MM.1S (cell line): ENCODE data around the gene MYOF.

Experiments used
- CTCF ChIP-seq: fragments of 300-600 bp; sonication (generic); IDR thresholded peaks from 2 replicates; pipeline ENCODE4 v1.5.1; 2016; ENCODE audit warnings: antibody characterized with exemption, low read length, mixed read lengths
- EZH2 ChIP-seq: fragments of 300-600 bp; sonication (generic); optimal IDR thresholded peaks from 2 replicates; pipeline ENCODE3; 2017; ENCODE audit warnings: low read depth, mild to moderate bottlenecking, antibody characterized with exemption, low read length, mixed read lengths
- EZH2phosphoT487 ChIP-seq: fragments of 300-600 bp; sonication (generic); IDR thresholded peaks from 2 replicates; pipeline ENCODE4 v1.6.1; 2018; ENCODE audit warnings: antibody characterized with exemption, low read length

DNA sequence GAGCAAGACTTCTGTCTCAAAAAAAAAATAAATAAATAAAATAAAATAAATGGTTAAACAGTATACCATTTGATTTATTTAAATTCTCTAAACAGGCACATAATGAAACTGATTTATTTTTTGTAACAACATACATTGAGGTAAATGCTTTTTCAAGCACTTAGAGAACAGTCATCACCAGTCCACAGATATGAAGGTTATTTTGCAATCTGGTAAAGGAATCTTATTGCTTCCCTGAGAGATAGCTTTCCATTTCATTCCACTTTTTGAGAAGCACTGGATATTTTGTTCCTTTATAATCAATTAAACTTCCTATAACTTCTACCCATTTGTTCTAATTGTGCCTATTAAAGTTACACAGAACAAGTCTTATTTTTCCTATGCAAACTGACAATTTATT lies 19.5 kb upstream of the MYOF start:
- TF ChIP-seq CTCF (no peak), EZH2 (no peak), EZH2phosphoT487 (no peak)
